HepG2 (cell line): ENCODE measurements around the gene VEPH1. TPM values are rescaled to one million over a fixed set of nuclear protein-coding genes. Genes with fewer than 3 reads are reported as not detected.

Experiments used
- ATAC-seq: fragments of 200-7000 bp; cut with Tn5 transposase; 3 replicates; pipeline ENCODE4 v1.9.1; 2020; ENCODE audit warnings: mild to moderate bottlenecking, moderate library complexity
- BruUV-seq: library from RNA; stranded (reverse); fragments of 400-500 nt; replicated peaks from 2 replicates; lab custom pipeline; 2021; lab: Mats Ljungman, UMichigan
- CTCF ChIA-PET: fragments of 300-600 bp; formaldehyde crosslinking; extraction: SDS; loops from one replicate; lab custom pipeline; 2021; ENCODE audit warnings: low total read pairs, inconsistent platforms, low intra/inter-chr PET ratio; lab: Yijun Ruan, JAX
- POLR2A ChIA-PET: fragments of 350-600 bp; sonication (Branson Sonifier 250); formaldehyde crosslinking; loops from one replicate; lab custom pipeline; 2020; ENCODE audit warnings: antibody characterized with exemption, inconsistent platforms; lab: Yijun Ruan, JAX
- DNase-seq: peaks from one replicate; pipeline ENCODE4 v3.0.0-alpha.2; 2015; ENCODE audit warnings: low spot score
- FAIRE-seq: peaks from 3 replicates; lab custom pipeline; 2011; peaks lifted over from hg19 to GRCh38; lab: Jason Lieb, UNC
- H2AFZ ChIP-seq: one replicate; pipeline ENCODE4 v1.6.1; 2011; ENCODE audit warnings: low read length, inconsistent platforms
- H3K27ac ChIP-seq: fragments of 300-600 bp; 3 replicates; pipeline ENCODE4 v1.8.0; 2011; ENCODE audit warnings: mixed run types, mild to moderate bottlenecking, mixed read lengths, low read length, inconsistent platforms; ENCODE audit not compliant: insufficient read depth; ENCODE audit errors: extremely low read length
- H3K27me3 ChIP-seq, 2 experiments: fragments of 200-600 bp in 1 of 2; 2 replicates in 1 of 2; 3 replicates in 1 of 2; pipeline versions ENCODE4 v1.6.0 to v1.8.0; 2011; ENCODE audit warnings: low read length in 2 of 2, mild to moderate bottlenecking in 2 of 2, moderate library complexity in 2 of 2, inconsistent platforms in 1 of 2; ENCODE audit not compliant: insufficient read depth in 2 of 2, control insufficient read depth in 1 of 2
- H3K36me3 ChIP-seq, 2 experiments: fragments of 200-600 bp in 1 of 2; replicated peaks in 1 of 2; 2 replicates in 1 of 2; 3 replicates in 1 of 2; pipeline versions ENCODE4 v1.5.1 to v1.8.0; 2011; ENCODE audit warnings: low read length in 2 of 2, inconsistent platforms in 1 of 2; ENCODE audit not compliant: insufficient read depth in 2 of 2, control insufficient read depth in 1 of 2
- H3K4me1 ChIP-seq: 2 replicates; pipeline ENCODE4 v1.5.1; 2012; ENCODE audit warnings: low read length, inconsistent platforms; ENCODE audit not compliant: insufficient read depth
- H3K4me2 ChIP-seq: 2 replicates; pipeline ENCODE4 v1.6.0; 2011; ENCODE audit warnings: low read depth, low read length, inconsistent platforms
- H3K4me3 ChIP-seq, 3 experiments: fragments of 200-600 bp in 1 of 3; sonication (generic), shearing (Covaris generic) in 1 of 3; replicated peaks in 1 of 3; 2 replicates each; pipeline ENCODE4 v1.5.1; 2011 to 2016; ENCODE audit warnings: low read length in 3 of 3, inconsistent platforms in 2 of 3, low read depth in 2 of 3, mild to moderate bottlenecking in 2 of 3, control low read depth in 1 of 3, mixed read lengths in 1 of 3; ENCODE audit not compliant: insufficient read depth in 1 of 3
- H3K79me2 ChIP-seq: one replicate; pipeline ENCODE4 v1.6.1; 2011; ENCODE audit warnings: low read length, inconsistent platforms; ENCODE audit not compliant: insufficient read depth
- H3K9ac ChIP-seq: 2 replicates; pipeline ENCODE4 v1.6.0; 2011; ENCODE audit warnings: mild to moderate bottlenecking, low read depth, low read length, inconsistent platforms; ENCODE audit not compliant: insufficient read depth
- H3K9me3 ChIP-seq: 2 replicates; pipeline ENCODE4 v1.5.1; 2012; ENCODE audit warnings: mild to moderate bottlenecking, low read length
- H4K20me1 ChIP-seq: 2 replicates; pipeline ENCODE4 v1.6.0; 2011; ENCODE audit warnings: inconsistent platforms, mild to moderate bottlenecking, low read length, moderate library complexity; ENCODE audit not compliant: insufficient read depth
- ADNP ChIP-seq: sonication (generic); formaldehyde crosslinking; IDR thresholded peaks from 2 replicates; pipeline ENCODE4 v1.4.0; 2020; ENCODE audit warnings: missing genetic modification reagents
- NFKBIZ ChIP-seq: IDR thresholded peaks from 2 replicates; pipeline ENCODE4 v1.6.1; 2018; ENCODE audit warnings: missing genetic modification reagents, missing compliant biosample characterization
- NR2C2 ChIP-seq: sonication (generic); formaldehyde crosslinking; IDR thresholded peaks from 2 replicates; pipeline ENCODE4 v1.4.0; 2020; ENCODE audit warnings: missing genetic modification reagents, mild to moderate bottlenecking, moderate library complexity, borderline replicate concordance
- RFX3 ChIP-seq: IDR thresholded peaks from 2 replicates; pipeline ENCODE4 v1.6.1; 2016; ENCODE audit warnings: missing biosample characterization, missing genetic modification reagents
- ZNF296 ChIP-seq: sonication (generic); formaldehyde crosslinking; conservative IDR thresholded peaks from 2 replicates; pipeline ENCODE4 v1.5.0; 2020; ENCODE audit warnings: mild to moderate bottlenecking, missing genetic modification reagents
- ZNF775 ChIP-seq: sonication (generic); formaldehyde crosslinking; IDR thresholded peaks from 2 replicates; pipeline ENCODE4 v1.4.0; 2020; ENCODE audit warnings: missing genetic modification reagents, mild to moderate bottlenecking, moderate library complexity, borderline replicate concordance
- WGBS: methylation state at CpG from one replicate; pipeline ENCODE4 v1.1.6; 2017; ENCODE audit warnings: low lambda C conversion rate; 5-methylcytosine and 5-hydroxymethylcytosine counted together
- in situ Hi-C: cut with HindIII; loops from 2 replicates; pipeline ENCODE4 v1.10.0; 2017; ENCODE audit warnings: low pct_unique_long_range_greater_than_20kb; ENCODE audit not compliant: extremely low pct_ligation_motif_present
- intact Hi-C: fragments of 100-400 bp; cut with micrococcal nuclease; formaldehyde crosslinking; loops from one replicate; pipeline ENCODE4 v1.10.0; 2022; ENCODE audit not compliant: unreplicated experiment
- polyA plus RNA-seq, 8 experiments: library from polyadenylated mRNA; depleted of rRNA in 3 of 8; stranded (reverse) in 7 of 8; unstranded in 1 of 8; fragments of >200 nt; fragmentation: Illumina TruSeq in 4 of 8; extraction: Trizol in 4 of 8; gene quantifications; 2 replicates each; pipeline versions ENCODE4 v1.2.1 to v1.2.3, GENCODE V29; 2011 to 2016; ENCODE audit warnings: low read depth in 4 of 8, missing spikeins in 1 of 8, mixed read lengths in 1 of 8; ENCODE audit not compliant: insufficient read depth in 1 of 8
- total RNA-seq, 5 experiments: library from RNA; depleted of rRNA; stranded (reverse); fragments of >200 nt; fragmentation: Illumina TruSeq; extraction: Trizol; gene quantifications; 2 replicates each; pipeline ENCODE4 v1.2.3, GENCODE V29; 2016; ENCODE audit warnings: low read depth in 1 of 5
- TF ChIP-seq, protein P1 (sequence below): sonication (generic); formaldehyde crosslinking; IDR thresholded peaks from 2 replicates; pipeline ENCODE4 v1.4.0; 2020; ENCODE audit warnings: mild to moderate bottlenecking, missing genetic modification reagents

Gene VEPH1
- total and polyA plus RNA-seq, 2 of the 13 experiments (the other 11 are each of a cell fraction or from before 2014, with no cell fraction given): not detected

DNA sequence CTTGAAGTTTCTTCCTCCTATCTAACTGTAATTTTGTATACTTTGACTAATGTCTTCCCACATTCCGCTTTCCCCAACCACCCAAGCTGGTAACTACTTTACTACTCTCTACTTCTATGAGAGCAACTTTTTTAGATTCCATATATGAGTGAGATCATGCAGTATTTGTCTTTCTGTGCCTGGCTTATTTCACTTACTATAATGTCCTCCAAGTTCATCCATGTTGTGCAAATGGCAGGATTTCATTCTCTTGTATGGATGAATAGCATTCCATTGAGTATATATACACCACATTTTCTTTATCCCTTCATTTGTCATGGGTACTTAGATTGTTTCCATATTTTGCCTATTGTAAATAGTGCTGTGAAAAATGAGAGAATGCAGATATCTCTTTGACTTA lies 264.8 kb downstream of the VEPH1 start:
- Histone ChIP-seq H3K4me3 (no peak overlapping the region), H3K4me2 (no peak overlapping the region), H4K20me1 (no peaks in the 10 kb centered on the region), H3K79me2 (no peaks in the 10 kb centered on the region), H3K9ac (no peak overlapping the region), H3K9me3 (no peaks in the 10 kb centered on the region), H2AFZ (no peak overlapping the region), H3K27ac (no peak overlapping the region), H3K27me3 (no peaks in the 10 kb centered on the region; a peak in 1 of 5 replicates), H3K36me3 (no peaks in the 10 kb centered on the region), H3K4me1 (no peaks in the 10 kb centered on the region)
- CTCF ChIA-PET: interaction anchor here (0.7 to 1.8 kb wide), 2 partner anchors 34 to 76 kb away, joined by 3 to 14 read pairs; no protein-coding TSS in a partner anchor
- no peak for TF ChIP-seq ZNF775
- TF ChIP-seq NFKBIZ: no peak
- POLR2A ChIA-PET: no interaction called here
- intact Hi-C loops: no loop called here
- in situ Hi-C loops: no loop called here
- 38% methylated on average over 1 of the region's 1 CpG for WGBS
- FAIRE-seq: no peak
- ATAC-seq: no peak
- no TSS peak for BruUV-seq
- DNase-seq: no peak

DNA sequence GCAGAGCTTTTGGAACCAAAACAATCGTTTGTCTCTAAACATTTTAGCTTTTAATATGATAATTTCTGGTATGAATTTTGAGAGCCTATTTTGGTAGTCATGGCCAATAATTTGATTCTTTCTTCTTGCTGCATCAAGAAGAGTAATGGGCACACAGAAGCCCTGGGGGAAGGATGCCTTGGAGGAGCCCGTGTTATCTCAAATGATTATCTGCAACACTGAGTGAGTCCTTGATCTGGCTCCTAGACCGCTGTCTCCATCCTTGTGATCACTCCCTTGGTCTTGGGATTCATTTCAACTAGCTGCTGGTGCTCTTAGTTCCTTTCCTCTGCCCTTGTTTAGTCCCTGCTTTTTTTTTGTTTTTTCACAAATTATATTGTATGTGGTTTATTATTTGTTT lies 265.3 kb downstream of the VEPH1 start:
- ATAC-seq (no peak), DNase-seq (no peak), FAIRE-seq (no peak)
- no peaks in the 10 kb centered on the region for H3K79me2 ChIP-seq
- no peaks in the 10 kb centered on the region for H4K20me1 ChIP-seq
- H3K27me3 ChIP-seq: peaks cover 0 to 2% of the 10 kb centered on the region in 2 experiments; a peak in 1 of 5 replicates
- no peak overlapping the region for H3K4me3 ChIP-seq
- H3K4me1 ChIP-seq: no peaks in the 10 kb centered on the region
- in situ Hi-C loops: no loop called here
- H3K27ac ChIP-seq: no peak overlapping the region
- intact Hi-C loops: no loop called here
- ChIA-PET POLR2A (no interaction called here), CTCF (interaction anchor here (1.8 kb wide), 1 partner anchor 34 kb away, joined by 14 read pairs; no protein-coding TSS in a partner anchor)
- H3K4me2 ChIP-seq: no peak overlapping the region
- no peaks in the 10 kb centered on the region for H3K9me3 ChIP-seq
- 13% methylated on average over 3 of the region's 3 CpGs for WGBS
- no peaks in the 10 kb centered on the region for H3K36me3 ChIP-seq
- no peak overlapping the region for H2AFZ ChIP-seq
- BruUV-seq: no TSS peak
- no peak overlapping the region for H3K9ac ChIP-seq
- TF ChIP-seq ADNP (CRISPR knock-in tag) (no peak), RFX3 (CRISPR knock-in tag) (no peak), ZNF296 (no peak), NR2C2 (CRISPR knock-in tag) (no peak)
- TF ChIP-seq, protein P1, sequence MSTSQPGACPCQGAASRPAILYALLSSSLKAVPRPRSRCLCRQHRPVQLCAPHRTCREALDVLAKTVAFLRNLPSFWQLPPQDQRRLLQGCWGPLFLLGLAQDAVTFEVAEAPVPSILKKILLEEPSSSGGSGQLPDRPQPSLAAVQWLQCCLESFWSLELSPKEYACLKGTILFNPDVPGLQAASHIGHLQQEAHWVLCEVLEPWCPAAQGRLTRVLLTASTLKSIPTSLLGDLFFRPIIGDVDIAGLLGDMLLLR (CRISPR knock-in tag): no peak
